OCI-LY1 (cell line): ENCODE measurements around the gene TEDC1.

ENCODE experiments used
- EZH2 ChIP-seq: fragments of 200-600 bp; sonication (generic), shearing (Covaris generic); IDR thresholded peaks from 2 replicates; pipeline ENCODE4 v1.8.0; 2017; ENCODE audit warnings: borderline replicate concordance, mixed run types, mild to moderate bottlenecking, antibody characterized with exemption, low read length, moderate library complexity, mixed read lengths
- TF ChIP-seq, protein P1 (sequence below): fragments of 200-600 bp; sonication (generic), shearing (Covaris generic); IDR thresholded peaks from 2 replicates; pipeline ENCODE4 v1.5.1; 2017; ENCODE audit warnings: mild to moderate bottlenecking, antibody characterized with exemption, low read length, moderate library complexity, mixed read lengths

DNA sequence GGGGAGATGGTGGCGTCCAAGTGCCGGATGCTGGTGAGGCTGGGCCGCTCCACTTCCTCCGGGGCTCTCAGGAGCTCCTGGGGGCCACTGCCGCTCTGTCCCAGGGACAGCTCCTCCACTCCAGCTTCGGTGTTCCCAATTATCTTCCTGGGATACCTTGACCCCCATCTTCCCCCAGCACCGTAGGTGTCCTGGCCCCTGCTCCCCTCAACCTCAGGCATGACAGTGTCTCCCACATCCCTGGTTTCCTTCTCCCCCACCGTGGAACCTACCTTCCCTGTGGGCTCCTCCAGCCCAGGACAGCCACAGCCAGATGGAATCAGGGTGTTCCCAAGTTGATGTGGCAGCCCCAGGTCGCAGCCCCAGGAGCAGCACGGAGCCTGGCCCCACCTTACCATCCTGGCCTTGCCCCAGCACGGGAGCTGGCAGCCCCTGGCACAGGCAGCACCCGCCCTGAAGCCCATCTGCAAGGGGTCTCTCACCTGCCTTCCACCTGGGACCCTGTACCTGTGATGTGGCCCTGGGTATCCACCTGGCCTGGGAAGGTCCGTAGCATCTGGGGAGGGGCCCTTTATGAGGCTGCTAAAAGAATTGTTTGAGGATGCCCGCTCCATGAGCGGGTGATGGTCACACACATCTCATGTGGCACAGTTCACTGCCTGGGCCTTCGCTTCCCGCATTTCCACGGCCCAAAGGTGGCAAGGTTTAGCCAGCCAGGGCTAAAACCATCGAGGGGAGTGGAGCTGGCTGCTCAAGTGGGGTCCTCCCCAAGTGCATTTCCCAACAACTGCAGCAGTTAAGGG is 39.4 kb downstream of the TEDC1 start:
- TF ChIP-seq, protein P1, sequence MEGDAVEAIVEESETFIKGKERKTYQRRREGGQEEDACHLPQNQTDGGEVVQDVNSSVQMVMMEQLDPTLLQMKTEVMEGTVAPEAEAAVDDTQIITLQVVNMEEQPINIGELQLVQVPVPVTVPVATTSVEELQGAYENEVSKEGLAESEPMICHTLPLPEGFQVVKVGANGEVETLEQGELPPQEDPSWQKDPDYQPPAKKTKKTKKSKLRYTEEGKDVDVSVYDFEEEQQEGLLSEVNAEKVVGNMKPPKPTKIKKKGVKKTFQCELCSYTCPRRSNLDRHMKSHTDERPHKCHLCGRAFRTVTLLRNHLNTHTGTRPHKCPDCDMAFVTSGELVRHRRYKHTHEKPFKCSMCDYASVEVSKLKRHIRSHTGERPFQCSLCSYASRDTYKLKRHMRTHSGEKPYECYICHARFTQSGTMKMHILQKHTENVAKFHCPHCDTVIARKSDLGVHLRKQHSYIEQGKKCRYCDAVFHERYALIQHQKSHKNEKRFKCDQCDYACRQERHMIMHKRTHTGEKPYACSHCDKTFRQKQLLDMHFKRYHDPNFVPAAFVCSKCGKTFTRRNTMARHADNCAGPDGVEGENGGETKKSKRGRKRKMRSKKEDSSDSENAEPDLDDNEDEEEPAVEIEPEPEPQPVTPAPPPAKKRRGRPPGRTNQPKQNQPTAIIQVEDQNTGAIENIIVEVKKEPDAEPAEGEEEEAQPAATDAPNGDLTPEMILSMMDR = no peak
- no peak for TF ChIP-seq EZH2
